DMS114 treated with DMSO at 0.1 percent for 48 hours (cell line): ENCODE results near the gene ZNF628.
"Not testable (repeated sequence)": the region's sequence is repeated elsewhere in the genome, so short reads cannot be mapped to it uniquely, and the experiment has no call there.

Source experiments
- DNase-seq: peaks from one replicate; lab custom pipeline; 2025; ENCODE audit not compliant: unreplicated experiment; lab: John Stamatoyannopoulos, UW

ZNF628 gene

DNA sequence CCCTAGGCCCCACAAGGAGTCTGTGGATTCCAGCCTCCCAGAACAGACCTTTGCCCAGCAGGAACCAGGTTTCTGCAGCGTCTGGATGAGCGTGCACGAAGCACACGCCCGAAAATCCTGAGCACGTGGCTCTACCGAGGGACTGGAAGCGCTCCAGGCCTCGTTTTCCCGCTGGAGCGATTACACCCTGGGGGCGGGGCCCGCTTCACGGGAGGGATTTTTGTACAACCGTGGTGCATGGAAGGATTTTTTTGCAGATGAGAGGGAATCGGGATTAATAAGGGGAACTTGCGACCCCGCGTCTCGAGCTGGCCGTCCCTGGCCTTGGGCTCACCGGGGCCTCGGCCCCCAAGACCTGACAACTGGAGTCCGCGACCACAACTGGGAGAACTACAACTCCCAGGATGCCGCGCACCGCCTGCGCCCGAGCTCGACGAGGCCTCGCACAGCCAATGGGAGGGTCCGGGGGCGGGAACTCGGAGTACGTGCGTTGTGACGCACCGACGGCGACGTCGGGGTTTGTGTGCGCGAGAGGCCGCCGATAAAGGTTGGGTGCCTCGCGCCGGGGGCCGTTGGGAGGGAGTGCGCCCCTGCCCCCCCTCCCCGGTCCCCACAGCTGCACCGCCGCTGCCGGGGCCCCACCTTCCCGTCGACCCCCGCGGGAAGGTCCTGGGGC is at the start of gene ZNF628:
Gene ZNF628 (plus strand): TSS at position 518 of the 676 bp plus-strand sequence. CDS start 3,294 bp downstream, outside the sequence.
- DNase-seq, result peak; percentile 95

DNA sequence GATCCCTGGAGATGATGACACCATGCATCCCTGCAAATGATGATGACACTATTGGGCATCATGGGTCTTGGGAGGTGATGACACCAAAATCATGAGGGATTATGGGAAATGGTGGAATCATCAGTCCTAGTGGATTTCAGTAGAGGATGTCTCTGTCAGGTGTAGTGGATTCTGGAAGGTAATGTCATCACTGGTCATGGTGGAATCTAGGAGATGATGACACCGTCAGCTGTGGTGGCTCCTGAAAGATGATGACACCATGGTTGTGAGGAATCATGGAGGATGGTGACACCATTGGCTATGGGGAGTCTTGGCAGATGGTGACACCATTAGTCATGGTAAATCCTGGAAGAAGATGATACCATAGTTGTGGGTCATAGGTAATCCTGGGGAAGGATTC is 45.2 kb upstream of the ZNF628 start:
- no peak for DNase-seq

DNA sequence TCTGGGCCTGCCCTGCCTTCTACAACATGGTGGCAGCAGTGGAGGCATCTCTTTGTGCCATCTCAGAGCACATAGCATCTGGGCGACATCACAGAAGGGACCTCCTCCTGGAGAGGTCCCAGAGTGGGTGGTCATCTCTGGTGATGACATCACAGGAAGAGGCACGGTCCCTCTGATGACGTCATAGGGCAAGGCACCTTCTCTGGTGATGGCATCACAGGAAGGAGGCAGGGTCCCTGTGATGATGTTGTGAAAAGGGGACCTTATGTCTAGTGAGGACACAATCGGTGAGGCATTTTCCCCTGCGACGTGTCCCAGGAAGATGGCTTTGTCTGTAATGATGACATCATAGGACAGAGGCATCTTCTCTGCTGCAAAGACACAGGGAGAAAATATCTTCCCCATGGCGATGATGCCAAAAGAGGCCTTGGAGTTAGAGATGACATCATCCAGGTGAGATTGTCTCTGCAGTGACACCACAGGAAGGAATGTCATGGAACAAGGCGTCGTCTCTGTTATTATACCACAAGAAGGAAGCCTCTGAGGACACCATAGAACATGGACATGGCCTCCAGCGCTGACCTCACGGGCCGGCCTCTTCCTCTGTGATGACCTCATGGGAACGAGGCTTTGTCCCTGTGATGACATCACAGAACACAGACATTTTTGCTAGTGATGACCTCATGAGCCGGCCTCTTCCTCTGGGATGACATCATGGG is 44.0 kb upstream of the ZNF628 start:
- DNase-seq, result no peak

DNA sequence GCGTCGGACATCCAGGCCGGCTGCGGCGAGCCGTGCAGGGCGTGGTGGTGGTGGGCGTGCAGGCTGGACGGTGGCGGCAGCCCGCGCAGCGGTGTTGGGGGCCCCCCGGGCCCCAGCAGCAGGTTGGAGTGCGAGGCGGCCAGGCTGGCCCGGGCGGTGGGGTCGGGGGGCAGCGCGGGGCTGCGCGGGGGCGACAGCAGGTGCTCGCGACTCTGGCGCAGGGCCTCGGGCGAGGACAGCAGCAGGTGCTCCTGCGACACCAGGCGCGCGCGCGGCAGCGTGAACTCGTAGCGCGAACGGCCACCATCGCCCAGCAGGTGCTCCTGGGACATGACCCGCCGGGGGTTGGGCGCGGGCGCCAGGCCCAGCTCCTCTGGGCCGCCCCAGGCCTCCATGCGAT is 43.1 kb upstream of the ZNF628 start:
- DNase-seq, result no peak

DNA sequence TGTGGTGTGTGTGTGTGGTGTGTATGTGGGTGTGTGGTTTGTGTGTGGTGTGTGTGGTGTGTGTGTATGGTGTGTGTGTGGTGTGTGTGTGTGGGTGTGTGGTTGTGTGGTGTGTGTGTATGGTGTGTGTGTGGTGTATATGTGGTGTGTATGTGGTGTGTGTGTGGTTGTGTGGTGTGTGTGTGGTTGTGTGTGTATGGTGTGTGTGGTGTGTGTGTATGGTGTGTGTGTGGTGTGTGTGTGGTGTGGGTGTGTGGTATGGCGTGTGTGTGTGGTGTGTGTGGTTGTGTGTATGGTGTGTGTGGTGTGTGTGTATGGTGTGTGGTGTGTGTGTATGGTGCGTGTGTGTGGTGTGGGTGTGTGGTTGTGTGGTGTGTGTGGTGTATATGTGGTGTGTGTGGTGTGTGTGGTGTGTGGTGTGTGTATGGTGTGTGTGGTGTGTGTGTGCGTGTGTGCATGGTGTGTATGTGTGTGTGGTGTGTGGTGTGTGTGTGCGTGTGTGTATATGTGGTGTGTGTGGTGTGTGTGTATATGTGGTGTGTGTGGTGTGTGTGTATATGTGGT is 42.0 kb upstream of the ZNF628 start:
- DNase-seq, result no peak

DNA sequence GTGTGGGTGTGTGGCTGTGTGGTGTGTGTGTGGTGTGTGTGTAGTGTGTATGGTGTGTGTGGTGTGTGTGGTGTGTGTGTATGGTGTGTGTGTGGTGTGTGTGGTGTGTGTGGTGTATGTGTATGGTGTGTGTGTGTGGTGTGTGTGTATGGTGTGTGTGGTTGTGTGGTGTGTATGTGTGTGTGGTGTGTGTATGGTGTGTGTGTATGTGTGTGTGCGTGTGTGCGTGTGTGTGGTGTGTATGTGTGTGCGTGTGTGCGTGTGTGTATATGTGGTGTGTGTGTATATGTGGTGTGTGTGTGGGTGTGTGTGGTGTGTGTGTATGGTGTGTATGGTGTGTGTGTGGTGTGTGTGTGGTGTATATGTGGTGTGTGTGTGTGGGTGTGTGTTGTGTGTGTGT is 41.4 kb upstream of the ZNF628 start:
- no peak for DNase-seq

DNA sequence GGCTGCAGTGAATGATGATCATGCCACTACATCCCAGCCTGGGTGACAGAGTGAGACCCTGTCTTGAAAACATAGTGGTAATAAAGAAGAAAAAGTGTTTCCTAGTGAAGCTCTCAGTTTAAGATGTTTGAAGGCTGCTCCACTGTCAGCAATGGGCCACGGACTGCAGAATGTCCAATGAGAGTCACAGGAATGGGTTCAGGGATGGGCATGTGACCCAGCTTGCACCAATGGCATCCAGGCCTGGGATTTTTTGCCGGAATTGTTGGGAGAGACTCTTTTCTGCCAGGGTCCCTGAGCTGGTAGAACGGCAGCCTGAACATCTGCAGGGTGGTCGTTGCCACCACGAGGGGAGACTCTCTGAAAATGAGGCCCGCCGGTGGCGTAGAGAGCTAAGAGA is 39.6 kb upstream of the ZNF628 start:
- no peak for DNase-seq

DNA sequence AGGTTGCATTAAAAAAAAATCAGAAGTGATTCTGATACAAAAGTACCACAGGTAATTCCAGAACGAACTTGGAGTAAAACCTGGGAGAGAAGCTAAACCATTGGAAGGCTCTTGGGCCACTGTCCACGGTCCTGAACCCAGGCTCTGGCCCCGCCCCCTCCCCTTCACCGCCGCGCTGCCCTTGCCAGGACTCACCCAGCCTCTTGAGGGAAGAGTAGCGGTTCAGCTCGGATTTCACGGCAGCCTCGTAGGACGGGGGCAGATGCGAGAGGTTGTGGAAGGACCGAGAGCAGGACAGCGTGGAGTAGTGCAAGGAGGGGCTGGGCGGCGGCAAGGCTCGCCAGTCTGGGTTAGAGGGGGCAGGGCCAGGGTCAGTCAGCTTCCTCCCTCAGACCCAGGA is 39.0 kb upstream of the ZNF628 start:
- DNase-seq, result no peak

DNA sequence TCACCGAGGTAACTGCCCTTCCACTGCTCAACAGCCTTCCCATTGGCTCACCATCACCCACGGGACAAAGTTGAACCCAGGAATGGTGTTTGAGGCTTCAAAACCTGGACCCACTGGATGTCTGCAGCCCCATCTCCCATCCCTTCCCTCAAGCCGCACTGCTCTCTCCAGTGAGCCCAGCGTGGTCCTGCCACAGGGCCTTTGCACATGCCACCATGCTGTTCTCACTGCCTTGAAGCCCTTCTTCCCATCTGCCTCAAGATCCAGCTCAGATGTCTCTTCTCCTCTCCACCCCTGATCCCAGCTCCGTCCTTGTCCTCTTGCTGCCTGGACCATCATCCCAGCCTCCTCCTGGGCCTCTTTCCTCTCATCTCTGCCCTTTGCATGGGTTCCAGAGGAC is 37.4 kb upstream of the ZNF628 start:
- DNase-seq, result no peak

DNA sequence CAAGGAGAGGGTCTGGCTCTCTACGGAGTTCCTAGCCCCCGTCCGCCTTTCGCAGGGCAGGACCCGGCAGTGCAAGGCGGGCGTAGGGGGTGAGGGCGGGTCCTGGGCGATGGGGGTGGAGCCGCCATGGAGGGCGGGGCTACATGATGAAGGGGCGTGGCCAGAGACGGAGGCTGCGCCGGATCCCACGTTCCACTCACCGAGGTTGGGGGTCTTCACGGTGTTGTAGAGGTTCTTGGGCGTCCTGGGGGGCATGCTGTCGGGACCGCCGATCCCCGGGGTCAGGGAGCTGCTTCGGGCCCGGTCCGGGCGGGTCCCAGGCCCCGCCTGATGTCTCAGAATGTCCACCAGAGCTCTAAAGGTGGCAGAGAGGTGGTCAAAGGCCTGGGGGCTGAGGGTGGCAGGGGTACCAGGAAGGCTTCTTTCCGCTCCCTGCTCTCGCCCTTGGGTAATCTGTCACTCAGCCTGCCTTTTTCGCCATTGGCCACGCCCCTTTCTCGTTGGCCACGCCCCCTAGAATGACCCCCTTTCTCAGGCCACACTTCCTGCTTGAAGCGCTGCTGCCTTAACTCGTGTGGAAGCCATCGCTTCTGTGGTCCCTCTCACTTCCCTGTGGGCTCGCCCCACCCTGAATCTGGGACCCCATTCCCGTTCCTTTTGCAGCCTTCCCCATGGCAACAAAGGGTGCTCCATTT is 35.9 kb upstream of the ZNF628 start:
- DNase-seq, result no peak

DNA sequence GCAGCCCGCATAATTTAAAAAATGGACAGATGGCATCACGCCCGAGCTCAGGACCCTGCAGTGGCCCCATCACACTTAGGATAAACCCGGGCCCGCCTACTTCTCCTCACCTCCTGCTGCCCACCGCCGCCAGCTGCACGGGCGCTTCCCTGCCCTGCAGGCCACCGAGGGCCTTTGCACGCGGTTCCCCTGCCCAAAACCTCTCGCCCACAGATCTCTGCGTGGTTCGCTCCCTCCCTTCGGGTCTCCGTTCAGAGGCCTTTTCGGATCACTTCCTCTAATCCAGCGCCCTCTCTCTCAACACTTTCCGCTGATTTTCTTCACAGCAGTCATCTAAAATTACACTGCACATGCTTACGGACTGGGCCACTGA is 35.1 kb upstream of the ZNF628 start:
- DNase-seq, result no peak

DNA sequence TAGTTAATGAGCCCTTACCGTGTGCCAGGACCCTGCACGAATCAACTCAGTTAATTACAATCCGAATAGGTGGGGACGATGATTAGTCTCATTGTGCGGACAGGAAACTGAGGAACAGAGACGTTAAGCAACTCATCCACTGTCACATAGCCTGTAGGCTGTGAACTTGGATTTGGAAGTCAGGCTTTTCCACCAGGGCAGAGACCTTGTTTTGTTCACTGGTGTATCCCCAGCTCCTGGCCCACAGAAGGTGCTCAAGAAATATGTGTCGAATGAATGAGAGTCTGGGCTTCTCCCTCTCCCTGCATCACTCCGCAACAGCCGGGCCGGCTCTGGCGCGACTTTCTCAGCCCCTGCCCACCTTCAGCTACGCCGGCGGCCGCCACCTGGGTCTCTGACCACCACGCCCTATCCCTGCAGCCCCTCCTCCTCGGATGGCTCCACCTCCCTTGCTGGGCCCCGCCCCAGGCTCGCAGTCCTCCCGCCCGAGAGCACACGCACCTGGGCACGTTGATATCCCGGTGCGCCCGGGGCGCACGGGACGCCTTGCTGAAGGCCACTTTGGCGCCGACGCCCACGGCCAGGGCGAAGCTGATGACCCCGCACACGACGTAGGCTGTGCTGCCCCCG is 34.6 kb upstream of the ZNF628 start:
- DNase-seq, result no peak

DNA sequence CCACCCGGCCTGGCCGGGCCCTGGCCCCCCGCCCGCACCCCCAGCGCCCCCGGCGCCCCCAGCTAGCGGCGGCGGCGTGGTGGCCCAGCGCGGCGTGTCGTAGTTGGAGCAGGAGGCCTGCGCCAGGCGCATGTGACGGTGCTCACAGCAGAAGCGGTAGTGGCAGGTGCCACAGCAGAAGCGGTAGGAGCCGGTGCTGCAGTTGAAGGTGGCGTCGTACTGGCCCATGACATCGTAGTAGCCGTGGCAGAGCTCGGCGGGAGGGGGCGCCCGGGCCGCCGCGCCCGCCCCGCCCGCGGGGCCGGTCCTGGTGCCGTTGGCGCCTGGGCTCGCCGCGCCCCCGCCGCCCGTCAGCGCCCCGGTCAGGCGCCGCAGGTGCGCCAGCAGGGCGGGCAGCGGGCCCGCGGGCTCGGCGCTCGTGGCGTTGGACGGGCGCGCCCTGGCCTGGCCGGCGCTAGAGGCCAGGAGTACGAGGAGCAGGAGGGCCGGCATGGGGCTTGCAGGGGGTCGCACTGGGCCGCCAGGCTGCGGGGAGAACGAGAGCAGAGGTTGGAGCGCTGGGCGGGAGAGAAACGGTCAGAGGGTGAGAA is 34.0 kb upstream of the ZNF628 start:
- no peak for DNase-seq

DNA sequence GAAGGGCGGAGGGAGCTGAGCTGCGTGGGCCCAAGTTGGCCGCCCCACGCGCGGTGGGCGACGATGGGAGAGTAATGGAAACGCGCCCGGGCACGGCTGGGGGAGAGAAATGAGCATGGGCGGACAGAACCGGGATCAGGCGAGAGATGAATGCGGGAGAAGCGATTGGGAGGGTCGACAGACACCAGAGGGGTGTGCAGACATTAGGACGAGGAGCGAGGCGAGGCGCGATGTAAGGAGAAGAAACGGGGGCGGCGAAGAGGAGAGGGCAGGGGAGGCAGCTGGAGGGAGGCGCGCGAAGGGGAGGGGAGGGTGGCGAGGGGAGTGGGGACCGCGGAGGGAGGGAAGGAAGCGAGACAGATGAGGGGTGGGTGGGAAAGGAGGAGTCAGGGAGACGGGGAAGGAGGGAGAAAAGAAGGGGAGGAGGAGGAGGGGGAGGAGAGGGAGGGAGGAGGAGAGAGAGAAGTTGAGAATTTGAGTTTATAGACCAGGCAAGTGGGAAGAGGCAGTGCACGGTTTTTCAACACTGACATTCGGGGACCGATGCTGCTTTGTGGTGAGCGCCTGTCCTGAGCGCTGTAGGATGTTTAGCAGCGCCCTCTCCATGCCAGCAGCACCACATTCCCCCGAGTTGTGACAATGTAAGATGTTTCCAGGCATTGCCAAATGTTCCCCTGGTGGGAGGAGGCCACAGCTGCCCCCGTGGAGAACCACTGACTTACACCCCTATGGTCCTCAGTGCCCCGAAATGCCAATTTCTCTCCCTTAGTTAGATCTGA is 33.2 kb upstream of the ZNF628 start, which contains the start of gene SHISA7:
Gene SHISA7 (minus strand): TSS at position 256 of the 779 bp plus-strand sequence. CDS start 437 bp downstream, outside the sequence.
- DNase-seq, result no peak

DNA sequence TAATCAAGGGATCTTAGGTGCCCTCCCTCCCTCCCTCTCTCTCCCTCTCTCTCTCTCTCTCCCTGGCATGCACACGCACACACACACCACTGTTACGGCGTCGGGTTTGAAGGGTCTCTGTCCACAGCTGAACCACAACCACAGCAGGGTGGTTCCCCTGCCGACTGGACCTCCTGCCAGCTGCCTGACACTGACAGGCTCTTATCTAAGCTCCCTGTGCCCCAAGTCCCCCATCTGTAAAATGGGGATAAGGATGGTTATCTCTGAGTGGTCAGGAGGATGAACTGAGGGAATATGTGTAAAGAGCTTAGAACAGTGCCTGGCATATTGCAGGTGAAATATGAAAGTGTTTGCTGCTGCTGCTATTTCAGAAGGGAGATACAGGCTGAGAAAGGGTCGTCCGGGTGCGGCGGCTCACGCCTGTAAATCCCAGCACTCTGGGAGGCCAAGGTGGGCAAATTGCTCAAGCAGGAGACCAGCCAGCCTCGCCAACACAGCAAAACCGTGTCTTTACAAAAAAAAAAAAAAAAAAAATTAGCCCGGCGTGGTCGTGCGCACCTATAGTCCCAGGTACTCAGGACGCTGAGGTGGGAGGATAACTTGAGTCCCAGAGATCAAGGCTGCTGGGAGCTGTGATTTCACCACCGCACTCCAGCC is 32.5 kb upstream of the ZNF628 start:
- DNase-seq, result no peak

DNA sequence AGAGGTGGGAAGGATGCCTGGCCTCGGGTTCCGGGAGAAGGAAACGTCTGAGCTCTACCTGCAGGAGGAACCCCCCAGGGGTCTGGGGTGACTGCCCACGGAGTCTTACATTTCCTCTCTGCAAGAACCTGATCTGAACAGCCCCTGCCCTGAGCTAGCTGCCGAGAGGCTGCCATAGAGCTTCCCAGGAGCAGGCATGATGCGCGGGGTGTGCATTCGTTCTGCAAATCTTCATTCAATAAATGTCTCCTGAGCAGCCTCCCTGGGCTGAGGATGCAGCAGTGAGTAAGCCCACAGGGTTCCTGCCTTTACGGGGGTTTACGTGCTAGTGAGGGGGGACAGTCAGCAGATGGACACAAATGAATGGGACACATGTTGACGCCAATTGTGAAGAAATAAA is 31.8 kb upstream of the ZNF628 start:
- DNase-seq, result no peak

DNA sequence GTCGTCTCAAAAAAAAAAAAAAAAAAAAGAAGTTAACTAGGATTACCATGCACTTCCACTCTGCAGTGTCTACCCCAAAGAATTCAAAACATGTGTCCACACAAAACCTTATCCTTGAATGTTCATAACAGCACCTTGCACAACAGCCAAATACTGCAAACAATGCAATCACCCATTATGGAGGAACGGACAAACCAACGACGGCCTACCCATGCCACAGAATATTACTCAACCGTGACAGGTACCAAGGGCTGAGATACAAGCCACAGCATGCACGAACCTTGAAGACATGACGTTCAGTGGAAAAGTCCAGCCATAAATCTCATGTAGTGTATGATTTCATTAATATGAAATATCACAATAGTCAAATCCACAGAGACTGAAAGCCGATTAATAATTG is 30.4 kb upstream of the ZNF628 start:
- no peak for DNase-seq

DNA sequence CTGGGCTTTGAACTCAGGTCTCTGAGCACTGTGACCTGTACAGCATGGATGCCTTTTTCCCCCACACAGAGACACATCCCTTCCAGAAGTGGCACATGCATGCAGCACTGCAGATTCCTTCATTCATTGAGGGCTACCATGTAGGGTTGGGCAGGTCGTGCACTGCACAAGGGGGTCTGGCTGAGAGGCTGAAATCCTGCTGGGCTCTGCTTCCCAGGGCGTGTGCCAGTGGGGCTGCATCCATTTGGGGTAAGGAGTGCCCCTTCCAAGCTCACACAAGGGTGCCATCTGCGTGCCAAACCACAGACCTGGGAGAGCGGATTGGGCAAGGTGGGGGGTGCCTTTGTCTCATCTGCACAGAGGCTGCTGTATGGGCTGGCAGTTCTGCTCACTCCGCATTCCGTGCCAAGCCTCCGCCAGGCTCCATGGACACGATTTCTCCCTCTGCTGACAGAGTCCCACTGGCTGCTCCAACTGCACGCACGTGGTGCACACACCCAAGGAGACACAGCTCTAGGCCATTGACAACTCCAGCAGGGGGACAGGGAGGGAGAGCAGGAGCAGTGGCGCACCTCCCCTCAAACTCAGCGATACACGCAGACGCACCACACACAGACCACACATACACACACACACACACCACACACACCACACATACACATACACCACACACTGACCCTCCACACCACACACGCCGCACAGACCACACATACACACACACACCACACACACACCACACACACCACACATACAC is 28.8 kb upstream of the ZNF628 start:
- peak; percentile 59 for DNase-seq

DNA sequence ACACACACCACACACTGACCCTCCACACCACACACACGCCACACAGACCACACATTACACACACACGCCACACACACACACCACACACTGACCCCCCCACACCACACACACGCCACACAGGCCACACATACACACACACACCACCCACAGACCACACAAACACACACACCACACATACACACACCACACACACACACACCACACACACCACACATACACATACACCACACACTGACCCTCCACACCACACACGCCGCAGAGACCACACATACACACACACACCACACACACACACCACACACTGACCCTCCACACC is 28.3 kb upstream of the ZNF628 start:
- DNase-seq, result not testable (repeated sequence)
